Sigmoid colon (tissue), 4 donors: Measurements from ENCODE around the gene ADCY5.

Experiments
- CTCF ChIP-seq, 4 experiments: fragments of 450-650 bp in 3 of 4; fragments of 200-600 bp in 1 of 4; IDR thresholded peaks; one replicate each; pipeline ENCODE4 v1.5.1; 2016 to 2019; ENCODE audit warnings: antibody characterized with exemption in 4 of 4, mild to moderate bottlenecking in 3 of 4, moderate library complexity in 2 of 4
- EP300 ChIP-seq, 4 donors: sonication (generic); formaldehyde crosslinking; IDR thresholded peaks; one replicate each; pipeline ENCODE4 v1.6.1; 2017; ENCODE audit warnings: antibody characterized with exemption in 4 of 4
- POLR2A ChIP-seq, 2 donors: fragments of 450-650 bp; IDR thresholded peaks; one replicate each; pipeline ENCODE4 v1.6.1; 2016; ENCODE audit warnings: antibody characterized with exemption in 2 of 2, mild to moderate bottlenecking in 2 of 2, moderate library complexity in 2 of 2
- POLR2AphosphoS5 ChIP-seq, 4 donors: sonication (generic); formaldehyde crosslinking; IDR thresholded peaks; one replicate each; pipeline ENCODE4 v1.6.1; 2017; ENCODE audit warnings: antibody characterized with exemption in 4 of 4

DNA sequence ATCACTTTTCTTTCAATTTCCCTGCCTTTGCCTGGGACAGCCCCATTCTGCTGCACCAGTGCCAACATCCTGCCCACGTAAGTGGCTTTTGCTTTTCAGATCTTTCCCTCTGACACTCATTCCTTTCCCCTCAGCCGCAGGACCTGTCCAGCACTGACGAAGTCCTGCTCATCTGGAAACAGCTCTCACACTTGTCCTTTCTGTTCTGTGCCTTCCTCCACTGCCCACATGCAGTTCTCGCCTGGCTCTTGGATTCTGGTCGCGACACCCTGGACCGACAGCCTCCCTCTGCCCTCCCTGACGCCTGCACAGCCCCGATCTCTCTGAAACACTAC, 99.7 kb downstream of the ADCY5 start:
- no peak for TF ChIP-seq CTCF (IDR thresholded peaks at IDR 0.05)
- TF ChIP-seq POLR2A (IDR thresholded peaks at IDR 0.05) = no peak
- TF ChIP-seq EP300 (IDR thresholded peaks at IDR 0.05) = no peak
- no peak for TF ChIP-seq POLR2AphosphoS5 (IDR thresholded peaks at IDR 0.05)
